HG03521 (cell line): Measurements from ENCODE around the gene TEKT2.

Experiments
- ATAC-seq: cut with Tn5 transposase; IDR thresholded peaks from one replicate; pipeline ENCODE4 v1.9.1; 2021; ENCODE audit warnings: mild to moderate bottlenecking, moderate library complexity; ENCODE audit not compliant: unreplicated experiment

TEKT2 gene

DNA sequence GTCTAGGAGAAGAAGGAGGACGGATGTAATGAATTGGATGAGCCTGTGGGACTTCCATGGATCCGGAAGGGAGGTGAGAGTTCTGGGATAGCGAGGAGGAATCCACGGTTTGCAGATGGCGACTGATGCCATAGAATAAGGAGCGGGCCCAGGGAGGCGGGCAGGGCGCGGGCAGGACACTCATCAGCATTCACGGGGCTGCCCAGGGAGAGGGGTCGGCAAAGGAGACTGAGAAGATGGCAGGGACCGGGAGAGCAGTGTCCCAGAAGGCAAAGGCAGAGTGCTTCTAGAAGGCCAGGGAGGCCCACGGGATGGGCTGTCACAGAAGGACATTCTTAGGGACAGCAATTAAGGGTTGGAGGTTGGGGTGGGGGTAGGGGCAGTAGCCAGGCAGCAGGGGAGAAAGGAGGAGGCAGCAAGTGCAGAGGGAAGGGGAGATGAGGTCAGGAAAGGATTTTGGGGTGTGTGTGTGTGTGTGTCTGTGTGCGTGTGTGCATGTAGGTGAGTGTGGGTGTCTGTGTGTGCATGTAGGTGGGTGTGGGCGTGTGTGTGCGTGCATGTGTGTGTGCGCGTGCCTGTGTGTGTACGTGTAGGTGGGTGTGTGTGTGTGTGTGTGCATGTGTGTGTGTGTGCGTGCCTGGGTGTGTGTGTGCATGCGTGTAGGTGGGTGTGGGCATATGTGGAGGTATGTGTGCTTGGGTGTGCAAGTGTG, 42.3 kb downstream of the TEKT2 start:
- no peak for ATAC-seq

DNA sequence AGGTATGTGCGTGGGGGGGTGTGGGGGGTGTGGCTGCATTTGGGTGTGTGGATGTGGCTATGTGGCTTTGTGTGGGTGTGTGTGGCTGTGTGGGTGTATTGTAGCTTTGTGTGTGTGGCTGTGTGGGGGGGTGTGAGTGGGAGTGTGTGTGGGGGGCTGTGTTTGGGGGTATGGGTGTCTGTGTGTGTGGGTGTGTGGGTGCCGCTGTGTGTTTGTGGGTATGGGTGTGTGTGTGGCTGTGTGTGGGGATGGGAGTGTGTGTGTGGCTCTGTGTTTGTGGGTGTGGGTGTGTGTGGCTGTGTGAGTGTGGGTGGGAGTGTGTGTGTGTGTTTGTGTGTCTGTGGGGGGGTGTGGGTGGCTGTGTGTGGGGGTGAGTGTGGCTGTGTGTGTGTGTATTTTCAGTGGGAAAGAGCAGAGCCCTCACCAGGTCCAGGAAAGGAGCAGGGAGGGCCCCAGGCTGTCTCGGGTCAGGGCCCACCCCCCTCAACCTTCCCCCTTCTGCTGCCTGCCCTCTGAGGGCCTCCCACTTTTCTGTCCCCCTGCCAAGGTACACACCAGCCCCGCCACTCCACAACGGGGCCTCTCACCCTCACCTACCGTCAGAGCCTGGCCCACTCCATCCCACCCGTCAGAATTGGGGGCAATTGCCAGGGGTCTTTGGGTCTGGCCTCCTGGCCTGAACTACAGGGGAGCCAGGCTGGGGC, 43.1 kb downstream of the TEKT2 start:
- ATAC-seq: no peak

- ATAC-seq: no peak
Observed at GRCh38 chr1:36128126-36128904, 44.4 kb downstream of the TEKT2 start.

DNA sequence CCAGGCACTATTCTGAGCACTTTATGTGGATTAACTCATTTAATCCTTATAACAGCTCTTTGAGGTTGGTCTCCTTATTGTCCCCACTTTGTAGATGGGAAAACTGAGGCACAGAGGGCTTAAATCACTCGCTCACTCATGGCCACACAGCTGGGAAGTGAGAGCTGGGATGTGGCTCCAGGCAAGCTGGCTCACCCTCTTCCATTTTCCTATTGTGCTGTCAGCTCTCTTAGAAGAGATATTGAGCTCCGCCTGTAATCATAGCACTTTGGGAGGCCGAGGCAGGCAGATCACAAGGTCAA, 45.0 kb downstream of the TEKT2 start:
- no peak for ATAC-seq

- ATAC-seq: no peak
Observed at GRCh38 chr1:36132029-36132428, 48.1 kb downstream of the TEKT2 start.

DNA sequence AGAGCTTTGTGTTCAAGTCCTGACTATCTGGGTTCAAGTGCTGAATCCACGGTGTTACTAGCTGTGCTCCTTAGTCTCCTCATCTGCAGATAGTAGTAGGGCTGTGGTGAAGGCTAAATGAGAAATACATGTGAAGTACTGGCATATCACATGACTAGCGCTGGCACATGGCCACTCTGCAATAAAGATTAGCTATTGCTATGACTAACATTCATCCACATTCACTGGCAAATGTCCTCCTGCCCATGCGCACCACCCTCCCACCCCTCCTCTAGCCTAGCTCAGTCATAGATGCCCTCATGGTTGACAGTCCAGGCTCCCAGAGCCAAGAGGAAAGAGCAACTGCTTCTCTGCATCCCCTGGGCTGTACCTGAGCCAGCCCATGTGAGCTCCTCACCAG, 49.6 kb downstream of the TEKT2 start:
- no peak for ATAC-seq

DNA sequence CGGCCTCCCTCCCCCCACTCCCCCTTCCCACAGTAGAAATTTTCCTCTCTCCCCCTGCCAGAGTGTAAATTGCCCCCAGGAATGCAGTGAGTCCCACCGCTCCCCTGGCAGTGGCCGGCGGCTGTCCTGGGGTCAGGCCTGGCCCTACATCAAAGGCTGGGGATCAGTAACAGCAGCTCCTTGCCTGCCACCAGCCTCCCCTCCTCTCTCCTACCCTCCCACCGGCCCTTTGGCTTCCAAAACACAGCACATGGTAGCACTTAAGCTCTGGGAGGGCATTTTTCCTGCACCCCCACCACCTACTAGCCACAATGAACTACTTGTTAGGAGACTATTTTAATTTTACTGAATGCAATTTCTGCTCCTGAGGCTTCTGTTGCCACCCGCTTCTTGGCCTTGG, 50.1 kb downstream of the TEKT2 start:
- ATAC-seq: no peak

GRCh38 chr1:36134505-36135329, 50.8 kb downstream of the TEKT2 start:
- ATAC-seq: no peak

GRCh38 chr1:36135330-36135667, 51.4 kb downstream of the TEKT2 start:
- ATAC-seq: no peak

DNA sequence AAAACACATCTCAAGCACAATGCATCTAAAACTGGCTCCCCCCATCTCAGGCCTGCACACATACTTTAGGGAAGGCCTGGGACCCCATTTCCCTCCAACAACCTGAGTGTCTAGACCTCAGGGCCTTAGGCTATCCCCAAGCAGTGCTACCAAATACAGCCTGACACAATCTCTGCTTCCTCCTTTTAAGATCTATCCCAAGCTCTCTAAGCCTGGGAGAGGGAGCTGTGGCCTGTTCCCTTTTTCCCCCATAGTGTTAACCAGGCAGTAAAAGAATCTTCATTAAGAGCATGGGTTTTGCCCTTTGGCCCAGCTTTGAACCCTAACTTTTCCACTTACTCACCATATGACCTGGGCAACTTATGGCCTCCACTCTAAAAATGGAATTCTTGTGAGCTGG, 51.9 kb downstream of the TEKT2 start:
- ATAC-seq: no peak

- ATAC-seq: no peak
Observed at GRCh38 chr1:36136535-36136934, 52.6 kb downstream of the TEKT2 start.

DNA sequence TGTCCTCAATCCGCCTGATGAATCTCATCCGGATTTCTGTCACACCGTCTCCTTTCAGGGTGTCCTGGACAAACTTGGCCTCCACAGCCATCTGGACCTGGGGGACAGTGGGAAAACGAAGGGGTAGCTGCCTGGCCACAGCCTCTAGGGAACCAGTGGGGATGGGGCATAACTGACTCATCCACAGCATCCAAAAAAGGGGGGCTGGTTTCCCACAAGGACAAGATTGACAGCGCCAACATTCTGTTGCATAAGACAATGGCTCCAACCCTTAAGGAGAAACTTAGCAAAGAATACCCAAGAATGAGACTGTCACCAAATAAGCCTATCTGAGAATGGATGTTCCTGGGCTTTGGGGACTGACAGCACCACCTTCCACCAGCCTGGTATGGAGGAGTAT, 53.3 kb downstream of the TEKT2 start:
- no peak for ATAC-seq

DNA sequence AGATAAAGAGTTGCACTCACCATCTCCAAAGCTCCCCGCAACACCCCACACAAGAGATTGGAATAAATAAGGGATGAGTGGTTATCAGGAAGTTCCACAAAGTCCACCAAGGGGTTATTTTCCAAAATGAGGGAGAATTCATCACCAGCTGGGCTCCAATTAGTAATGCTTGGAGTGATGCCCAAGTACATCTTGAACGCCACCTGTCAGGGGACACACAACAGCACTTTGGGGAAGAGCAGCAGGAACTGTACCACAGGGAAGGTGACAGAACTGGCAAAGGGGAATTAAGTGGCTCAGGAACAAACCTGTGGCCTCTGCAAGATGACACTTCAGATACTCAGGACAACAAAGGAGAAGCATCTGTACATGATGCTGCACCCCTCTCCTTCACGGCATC, 53.9 kb downstream of the TEKT2 start:
- ATAC-seq: no peak
